Hematopoietic multipotent progenitor cell treated with erythropoietin and hydrocortisone succinate and interleukin-3 and kit ligand, for 6 days (in vitro differentiated cells): ENCODE data around the gene CDK5RAP3.
"Not testable (repeated sequence)": the region's sequence is repeated elsewhere in the genome, so short reads cannot be mapped to it uniquely, and the experiment has no call there.

Experiments used
- DNase-seq: peaks from one replicate; pipeline ENCODE4 v3.0.0-alpha.2; 2015

Gene CDK5RAP3

GRCh38 chr17:47970725-47971499, at the start of gene CDK5RAP3:
CDK5RAP3 (plus strand) TSS chr17:47971113; CDS start chr17:47971147, 34 bp downstream.
- DNase-seq, result peak; percentile 100

- DNase-seq, result no peak
Observed at GRCh38 chr17:47924785-47925677, 45.9 kb upstream of the CDK5RAP3 start.

- no peak for DNase-seq
Observed at GRCh38 chr17:47925678-47925988, 45.3 kb upstream of the CDK5RAP3 start.

GRCh38 chr17:47927821-47928400, 43.0 kb upstream of the CDK5RAP3 start:
- no peak for DNase-seq

GRCh38 chr17:47928415-47928814, 42.5 kb upstream of the CDK5RAP3 start:
- no peak for DNase-seq

- DNase-seq, result no peak
Observed at GRCh38 chr17:47929218-47930000, 41.5 kb upstream of the CDK5RAP3 start.

GRCh38 chr17:47931848-47932247, 39.1 kb upstream of the CDK5RAP3 start:
- no peak for DNase-seq

GRCh38 chr17:47934856-47935255, 36.1 kb upstream of the CDK5RAP3 start:
- DNase-seq, result no peak

GRCh38 chr17:47935468-47935867, 35.4 kb upstream of the CDK5RAP3 start:
- not testable (repeated sequence) for DNase-seq

- DNase-seq, result peak; percentile 99
Observed at GRCh38 chr17:47935961-47936360, 35.0 kb upstream of the CDK5RAP3 start.

GRCh38 chr17:47937941-47938340, 33.0 kb upstream of the CDK5RAP3 start:
- no peak for DNase-seq

- peak; percentile 100 for DNase-seq
Observed at GRCh38 chr17:47941246-47942095, 29.4 kb upstream of the CDK5RAP3 start, which contains the start of gene PNPO. PNPO (plus strand) TSS chr17:47941571; CDS start chr17:47941676, 105 bp downstream.

- DNase-seq, result no peak
Observed at GRCh38 chr17:47942096-47942510, 28.8 kb upstream of the CDK5RAP3 start.

GRCh38 chr17:47942568-47942967, 28.3 kb upstream of the CDK5RAP3 start:
- DNase-seq, result no peak

GRCh38 chr17:47945080-47945479, 25.8 kb upstream of the CDK5RAP3 start:
- no peak for DNase-seq

GRCh38 chr17:47945529-47946508, 25.1 kb upstream of the CDK5RAP3 start:
- no peak for DNase-seq

- no peak for DNase-seq
Observed at GRCh38 chr17:47946516-47946915, 24.4 kb upstream of the CDK5RAP3 start.

- peak; percentile 93 for DNase-seq
Observed at GRCh38 chr17:47946929-47947397, 23.9 kb upstream of the CDK5RAP3 start.

- no peak for DNase-seq
Observed at GRCh38 chr17:47948706-47949196, 22.2 kb upstream of the CDK5RAP3 start.

- DNase-seq, result peak; percentile 93
Observed at GRCh38 chr17:47949197-47949759, 21.6 kb upstream of the CDK5RAP3 start.
